Suprapubic skin (tissue), 4 donors: Measurements from ENCODE around the gene CCDC70. TPM values are rescaled to one million over a fixed set of nuclear protein-coding genes. Genes with fewer than 3 reads are reported as not detected.

Source experiments
- DNase-seq, 2 donors: peaks; one replicate each; pipeline ENCODE4 v3.0.0-alpha.2; 2019; ENCODE audit warnings: low spot score in 2 of 2
- H3K27ac ChIP-seq: fragments of 200-600 bp; sonication (generic); one replicate; pipeline ENCODE4 v1.5.1; 2019
- H3K27me3 ChIP-seq: fragments of 200-600 bp; sonication (generic); one replicate; pipeline ENCODE4 v1.5.1; 2019
- H3K36me3 ChIP-seq: fragments of 200-600 bp; sonication (generic); one replicate; pipeline ENCODE4 v1.5.1; 2019
- H3K4me1 ChIP-seq: fragments of 200-600 bp; sonication (generic); one replicate; pipeline ENCODE4 v1.5.1; 2019
- H3K4me3 ChIP-seq: fragments of 200-600 bp; sonication (generic); one replicate; pipeline ENCODE4 v1.5.1; 2019; ENCODE audit warnings: mild to moderate bottlenecking
- H3K9me3 ChIP-seq: fragments of 200-600 bp; sonication (generic); one replicate; pipeline ENCODE4 v1.5.1; 2019
- CTCF ChIP-seq, 2 donors: fragments of 200-600 bp in 1 of 2; fragments of 450-650 bp in 1 of 2; sonication (generic) in 1 of 2; IDR thresholded peaks; one replicate each; pipeline ENCODE4 v1.5.1; 2016 to 2019; ENCODE audit warnings: antibody characterized with exemption in 2 of 2, mild to moderate bottlenecking in 1 of 2, moderate library complexity in 1 of 2
- EP300 ChIP-seq: sonication (generic); formaldehyde crosslinking; IDR thresholded peaks from one replicate; pipeline ENCODE4 v1.6.1; 2017; ENCODE audit warnings: antibody characterized with exemption
- POLR2A ChIP-seq, 2 donors: fragments of 450-650 bp; IDR thresholded peaks; one replicate each; pipeline ENCODE4 v1.6.1; 2017; ENCODE audit warnings: antibody characterized with exemption in 2 of 2, mild to moderate bottlenecking in 2 of 2, moderate library complexity in 2 of 2
- POLR2AphosphoS5 ChIP-seq, 3 donors: sonication (generic); formaldehyde crosslinking; IDR thresholded peaks; one replicate each; pipeline ENCODE4 v1.6.1; 2017; ENCODE audit warnings: antibody characterized with exemption in 3 of 3
- WGBS: methylation state at CpG from one replicate; pipeline ENCODE4 v1.1.5; 2018; 5-methylcytosine and 5-hydroxymethylcytosine counted together
- total RNA-seq, 4 donors: library from RNA; depleted of rRNA; stranded (reverse); fragments of >200 nt; gene quantifications; one replicate each; pipeline ENCODE4 v1.1.0, GENCODE V29; 2016

The CCDC70 gene
- total RNA-seq, 4 donors from 2014 or later: not detected

GRCh38 chr13:51873117-51873798 lies 11.5 kb downstream of the CCDC70 start:
- Histone ChIP-seq H3K27me3 (no peaks in the 10 kb centered on the region), H3K27ac (no peak overlapping the region), H3K4me1 (no peaks in the 10 kb centered on the region), H3K9me3 (no peaks in the 10 kb centered on the region), H3K4me3 (no peak overlapping the region), H3K36me3 (no peaks in the 10 kb centered on the region)
- DNase-seq: no peak
- TF ChIP-seq POLR2AphosphoS5 (IDR thresholded peaks at IDR 0.05) (no peak), CTCF (IDR thresholded peaks at IDR 0.05) (no peak), POLR2A (IDR thresholded peaks at IDR 0.05) (no peak), EP300 (no peak)
- WGBS: 88% methylated on average over 6 of the region's 6 CpGs

GRCh38 chr13:51873837-51874236 lies 12.1 kb downstream of the CCDC70 start:
- DNase-seq: no peak
- 78% methylated on average over 1 of the region's 1 CpG for WGBS
- H3K9me3 ChIP-seq: no peaks in the 10 kb centered on the region
- TF ChIP-seq CTCF (IDR thresholded peaks at IDR 0.05) (no peak), EP300 (no peak), POLR2AphosphoS5 (IDR thresholded peaks at IDR 0.05) (no peak), POLR2A (IDR thresholded peaks at IDR 0.05) (no peak)
- H3K27me3 ChIP-seq: no peaks in the 10 kb centered on the region
- no peak overlapping the region for H3K27ac ChIP-seq
- H3K4me3 ChIP-seq: no peak overlapping the region
- no peaks in the 10 kb centered on the region for H3K36me3 ChIP-seq
- H3K4me1 ChIP-seq: no peaks in the 10 kb centered on the region

GRCh38 chr13:51874651-51875050 lies 12.9 kb downstream of the CCDC70 start:
- no peak for DNase-seq
- no peaks in the 10 kb centered on the region for H3K36me3 ChIP-seq
- H3K4me3 ChIP-seq: no peak overlapping the region
- no peak for TF ChIP-seq EP300
- no peak for TF ChIP-seq POLR2AphosphoS5 (IDR thresholded peaks at IDR 0.05)
- TF ChIP-seq CTCF (IDR thresholded peaks at IDR 0.05): no peak
- no peak for TF ChIP-seq POLR2A (IDR thresholded peaks at IDR 0.05)
- no peaks in the 10 kb centered on the region for H3K9me3 ChIP-seq
- no peak overlapping the region for H3K27ac ChIP-seq
- WGBS: 42% methylated on average over 11 of the region's 11 CpGs
- no peaks in the 10 kb centered on the region for H3K27me3 ChIP-seq
- H3K4me1 ChIP-seq: no peaks in the 10 kb centered on the region

- no peak for TF ChIP-seq POLR2A (IDR thresholded peaks at IDR 0.05)
- no peak for TF ChIP-seq CTCF (IDR thresholded peaks at IDR 0.05)
- no peak for TF ChIP-seq EP300
- TF ChIP-seq POLR2AphosphoS5 (IDR thresholded peaks at IDR 0.05): no peak
- no peaks in the 10 kb centered on the region for H3K36me3 ChIP-seq
- 84% methylated on average over 4 of the region's 4 CpGs for WGBS
- no peaks in the 10 kb centered on the region for H3K4me1 ChIP-seq
- H3K9me3 ChIP-seq: no peaks in the 10 kb centered on the region
- no peak overlapping the region for H3K4me3 ChIP-seq
- H3K27me3 ChIP-seq: no peaks in the 10 kb centered on the region
- H3K27ac ChIP-seq: no peak overlapping the region
- DNase-seq: no peak
Measured at GRCh38 chr13:51879133-51879532, 17.4 kb downstream of the CCDC70 start.

- TF ChIP-seq POLR2A (IDR thresholded peaks at IDR 0.05) (no peak), POLR2AphosphoS5 (IDR thresholded peaks at IDR 0.05) (no peak), EP300 (no peak), CTCF (IDR thresholded peaks at IDR 0.05) (no peak)
- Histone ChIP-seq H3K9me3 (no peaks in the 10 kb centered on the region), H3K27me3 (no peaks in the 10 kb centered on the region), H3K27ac (no peak overlapping the region), H3K36me3 (no peaks in the 10 kb centered on the region), H3K4me3 (no peak overlapping the region), H3K4me1 (no peaks in the 10 kb centered on the region)
- no peak for DNase-seq
- 86% methylated on average over 1 of the region's 1 CpG for WGBS
Measured at GRCh38 chr13:51881296-51881695, 19.5 kb downstream of the CCDC70 start.
